ENCODE measurements around the gene IGSF9B. TPM values are rescaled to one million over a fixed set of nuclear protein-coding genes. Genes with fewer than 3 reads are reported as not detected.

IGSF9B gene
- total and polyA plus RNA-seq, 9 of the 15 experiments (the other 6 are each of a cell fraction or from before 2014, with no cell fraction given): 0.09 TPM; not detected in 8

- DNase-seq (ENCODE audit: extremely low read depth in 1 of 4, low spot score in 3 of 4) (no peak), FAIRE-seq (no peak)
- POLR2A ChIA-PET: no interaction called here
Observed at GRCh38 chr11:133906241-133906640, 50.5 kb downstream of the IGSF9B start.

More at GRCh38 chr11:133906241-133906640, 50.5 kb downstream of the IGSF9B start:
- Histone ChIP-seq H3K27ac (ENCODE audit: extremely low read depth, low read depth, low read length) (no peak overlapping the region), H3K4me2 (ENCODE audit: insufficient read depth, low read length) (no peak overlapping the region), H3K36me3 (ENCODE audit: control insufficient read depth, insufficient read depth, low read length) (no peaks in the 10 kb centered on the region), H2AFZ (ENCODE audit: low read depth, low read length) (no peak overlapping the region), H4K20me1 (replicated peaks; ENCODE audit: control insufficient read depth, insufficient read depth, low read length) (no peaks in the 10 kb centered on the region; the same call in 1 of the 2 replicates), H3K9me1 (ENCODE audit: control insufficient read depth, insufficient read depth, low read length) (no peaks in the 10 kb centered on the region), H3K4me3 (no peak overlapping the region), H3K27me3 (ENCODE audit: control insufficient read depth in 2 of 2, insufficient read depth in 2 of 2, low read length in 2 of 2) (peaks cover 2 to 39% of the 10 kb centered on the region in 2 experiments; a peak in 3 of 5 replicates), H3K9ac (ENCODE audit: insufficient read depth in 1 of 2, low read depth in 2 of 2, low read length in 2 of 2) (no peak overlapping the region), H3K9me3 (replicated peaks; ENCODE audit: control insufficient read depth, insufficient read depth, low read depth, low read length) (no peaks in the 10 kb centered on the region), H3K4me1 (replicated peaks in 1 of 2; ENCODE audit: control insufficient read depth in 2 of 2, insufficient read depth in 2 of 2, low read length in 2 of 2) (no peaks in the 10 kb centered on the region), H3K79me2 (ENCODE audit: control insufficient read depth, insufficient read depth, low read length) (no peaks in the 10 kb centered on the region)
- WGBS (ENCODE audit: insufficient coverage, low coverage, missing lambda C conversion rate): under 1% methylated on average over 14 of the region's 15 CpGs
- in situ Hi-C loops (cut with MboI) (no loop called here), intact Hi-C loops (cut with micrococcal nuclease) (no loop called here)
- CTCF ChIA-PET (ENCODE audit: low intra/inter-chr PET ratio): no interaction called here
- no TSS peak for BruUV-seq (replicated peaks)
- TF ChIP-seq ZNF407 (IDR thresholded peaks at IDR 0.05; ENCODE audit: low read depth) (no peak), THAP12 (CRISPR knock-in tag; IDR thresholded peaks at IDR 0.05) (no peak), ATF6 (CRISPR knock-in tag; IDR thresholded peaks at IDR 0.05) (no peak)
- ATAC-seq: no peak
